ENCODE measurements around the gene TMEM130.

Gene TMEM130, protein sequence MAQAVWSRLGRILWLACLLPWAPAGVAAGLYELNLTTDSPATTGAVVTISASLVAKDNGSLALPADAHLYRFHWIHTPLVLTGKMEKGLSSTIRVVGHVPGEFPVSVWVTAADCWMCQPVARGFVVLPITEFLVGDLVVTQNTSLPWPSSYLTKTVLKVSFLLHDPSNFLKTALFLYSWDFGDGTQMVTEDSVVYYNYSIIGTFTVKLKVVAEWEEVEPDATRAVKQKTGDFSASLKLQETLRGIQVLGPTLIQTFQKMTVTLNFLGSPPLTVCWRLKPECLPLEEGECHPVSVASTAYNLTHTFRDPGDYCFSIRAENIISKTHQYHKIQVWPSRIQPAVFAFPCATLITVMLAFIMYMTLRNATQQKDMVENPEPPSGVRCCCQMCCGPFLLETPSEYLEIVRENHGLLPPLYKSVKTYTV

DNA sequence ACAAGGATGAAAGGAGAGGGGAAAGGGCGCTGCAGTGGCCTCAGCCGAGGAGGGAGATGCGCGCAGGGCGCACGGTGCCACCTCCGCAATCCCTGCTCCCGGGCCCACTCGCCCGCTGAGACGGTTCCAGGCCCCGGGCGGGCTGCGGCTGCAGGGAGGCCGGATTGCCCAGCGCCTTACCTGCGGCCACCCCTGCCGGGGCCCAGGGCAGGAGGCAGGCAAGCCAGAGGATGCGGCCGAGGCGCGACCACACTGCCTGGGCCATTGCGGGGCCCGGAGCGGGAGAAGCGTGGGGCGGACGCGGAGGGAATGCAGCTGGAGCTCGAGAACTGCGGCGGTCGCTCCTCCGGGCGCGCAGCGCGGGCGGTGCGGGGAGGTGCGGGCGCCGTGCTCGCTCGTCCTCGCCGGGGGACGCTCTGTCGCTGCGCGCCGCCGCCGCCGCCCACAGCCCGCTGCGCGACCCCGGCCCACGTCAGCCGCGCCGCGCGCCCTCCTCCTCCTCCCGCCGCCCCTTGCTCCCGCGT lies at the start of gene TMEM130:
TSS of gene TMEM130 (minus strand) at position 418 of the 524 bp plus-strand sequence. CDS start at position 265, 153 bp downstream.
- no peak for DNase-seq (ENCODE audit: low read depth)

- no peak for DNase-seq (ENCODE audit: low read depth)
Measured at GRCh38 chr7:98917331-98917730, 47.5 kb upstream of the TMEM130 start.

DNA sequence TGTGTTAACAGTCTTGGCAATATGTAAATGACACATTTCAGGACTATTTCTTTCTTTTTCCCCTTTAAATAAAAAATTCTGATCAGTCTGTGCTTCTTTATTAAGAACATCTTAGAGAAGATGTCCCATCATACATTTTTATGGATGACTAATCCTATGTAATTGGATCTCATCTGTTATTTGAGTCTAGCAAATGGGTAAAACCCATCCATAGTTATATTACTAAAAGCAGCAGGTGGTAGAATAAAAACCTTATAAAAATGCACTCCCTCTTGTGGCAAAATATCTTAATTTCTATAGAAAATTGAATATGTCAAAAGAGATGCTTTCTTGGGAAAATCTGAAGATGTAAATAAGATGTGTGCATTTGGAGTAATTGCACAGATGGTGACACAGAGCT lies 43.8 kb upstream of the TMEM130 start:
- no peak for DNase-seq (ENCODE audit: low read depth)

- DNase-seq (ENCODE audit: low read depth), result no peak
Measured at GRCh38 chr7:98913026-98913425, 43.2 kb upstream of the TMEM130 start.

DNA sequence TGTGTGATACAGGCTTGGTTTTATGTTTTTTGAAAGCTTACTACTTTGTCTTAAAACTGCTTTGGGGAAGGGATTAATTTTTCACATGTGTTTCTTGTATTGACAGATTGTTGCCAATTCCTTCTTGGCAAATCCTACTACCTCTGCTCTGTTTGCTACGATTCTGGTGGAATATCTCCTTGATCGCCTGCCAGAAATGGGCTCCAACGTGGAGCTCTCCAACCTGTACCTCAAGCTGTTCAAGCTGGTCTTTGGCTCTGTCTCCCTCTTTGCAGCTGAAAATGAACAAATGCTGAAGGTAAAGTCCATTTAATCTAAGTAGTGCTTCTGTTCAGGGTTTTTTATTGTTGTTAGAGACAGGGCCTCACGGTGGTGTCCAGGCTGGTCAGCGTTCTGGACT lies 42.1 kb upstream of the TMEM130 start:
- no peak for DNase-seq (ENCODE audit: low read depth)

- DNase-seq (ENCODE audit: low read depth), result no peak
Measured at GRCh38 chr7:98910427-98910826, 40.6 kb upstream of the TMEM130 start.

GRCh38 chr7:98909487-98909886 lies 39.7 kb upstream of the TMEM130 start:
- no peak for DNase-seq (ENCODE audit: low read depth)

DNA sequence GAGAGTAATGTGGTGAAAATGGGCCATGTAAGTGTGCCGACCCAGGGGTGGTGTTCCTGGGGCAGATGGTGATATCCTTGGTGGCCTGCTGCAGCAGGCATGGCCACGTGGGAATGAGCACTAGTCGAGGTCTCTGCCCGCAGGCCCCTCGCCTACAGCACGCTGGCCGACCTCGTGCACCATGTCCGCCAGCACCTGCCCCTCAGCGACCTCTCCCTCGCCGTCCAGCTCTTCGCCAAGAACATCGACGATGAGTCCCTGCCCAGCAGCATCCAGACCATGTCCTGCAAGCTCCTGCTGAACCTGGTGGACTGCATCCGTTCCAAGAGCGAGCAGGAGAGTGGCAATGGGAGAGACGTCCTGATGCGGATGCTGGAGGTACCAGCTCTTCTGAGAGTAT lies 38.8 kb upstream of the TMEM130 start:
- DNase-seq (ENCODE audit: low read depth), result no peak

GRCh38 chr7:98907570-98907969 lies 37.8 kb upstream of the TMEM130 start:
- DNase-seq (ENCODE audit: low read depth), result no peak

- no peak for DNase-seq (ENCODE audit: low read depth)
Measured at GRCh38 chr7:98903246-98903645, 33.4 kb upstream of the TMEM130 start.

DNA sequence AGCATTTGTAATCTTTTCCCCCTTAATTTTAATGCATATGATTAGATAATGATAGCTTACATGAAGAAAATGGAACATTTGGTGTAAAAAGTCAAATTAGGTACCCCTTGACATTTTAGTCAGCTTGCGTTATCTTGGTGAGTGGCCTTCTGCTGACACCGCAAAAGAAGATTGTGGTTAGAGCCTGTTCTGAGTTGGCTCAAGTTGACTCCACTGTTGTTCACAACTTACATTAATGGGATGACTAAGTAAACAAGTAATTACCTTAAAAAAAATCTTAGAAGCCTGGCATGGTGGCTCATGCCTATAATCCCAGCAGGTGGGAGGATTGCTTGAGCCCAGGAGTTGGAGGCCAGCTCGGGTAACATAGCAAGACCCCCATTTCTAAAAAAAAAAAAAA lies 32.7 kb upstream of the TMEM130 start:
- DNase-seq (ENCODE audit: low read depth), result no peak

DNA sequence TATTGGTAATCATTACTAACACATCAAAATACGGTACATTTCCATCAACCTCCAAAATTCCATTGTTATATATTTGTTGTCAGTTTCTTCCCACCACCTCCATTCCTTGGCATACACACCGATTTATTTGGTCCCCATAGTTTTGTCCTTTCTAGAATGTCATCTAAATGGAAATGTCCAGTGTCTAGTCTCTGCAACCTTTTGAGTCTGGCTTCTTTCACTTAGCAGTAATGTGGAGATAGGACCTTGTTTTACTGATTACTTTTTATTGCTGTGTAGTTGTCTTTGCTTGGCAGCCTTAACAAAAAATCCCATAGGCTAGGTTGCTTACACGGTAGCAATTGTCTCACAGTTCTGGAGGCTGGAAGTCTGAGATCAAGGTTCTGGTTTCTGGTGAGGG lies 31.0 kb upstream of the TMEM130 start:
- no peak for DNase-seq (ENCODE audit: low read depth)

- no peak for DNase-seq (ENCODE audit: low read depth)
Measured at GRCh38 chr7:98899816-98900215, 30.0 kb upstream of the TMEM130 start.

- no peak for DNase-seq (ENCODE audit: low read depth)
Measured at GRCh38 chr7:98892609-98893008, 22.8 kb upstream of the TMEM130 start.

GRCh38 chr7:98887038-98887437 lies 17.2 kb upstream of the TMEM130 start:
- DNase-seq (ENCODE audit: low read depth), result no peak

DNA sequence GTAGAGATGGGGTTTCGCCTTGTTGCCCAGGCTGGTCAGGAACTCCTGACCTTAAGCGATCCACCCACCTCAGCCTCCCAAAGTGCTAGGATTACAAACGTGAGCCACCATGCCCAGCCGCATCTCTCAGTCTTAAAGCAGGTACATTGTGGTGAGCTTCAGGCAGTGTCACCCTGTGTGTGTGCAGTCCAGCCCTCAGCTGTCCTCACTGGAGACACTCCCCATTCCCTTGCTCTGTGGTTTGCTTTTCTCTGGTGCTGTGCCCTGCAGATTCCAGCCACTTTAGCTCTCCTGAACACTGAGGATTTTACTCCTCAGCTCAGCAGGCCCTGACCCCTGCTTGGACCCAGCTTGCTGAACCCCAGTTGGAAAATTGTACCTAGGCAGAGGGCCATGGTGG lies 14.6 kb upstream of the TMEM130 start:
- no peak for DNase-seq (ENCODE audit: low read depth)

- no peak for DNase-seq (ENCODE audit: low read depth)
Measured at GRCh38 chr7:98881561-98882315, 11.9 kb upstream of the TMEM130 start.

GRCh38 chr7:98880485-98880884 lies 10.7 kb upstream of the TMEM130 start:
- no peak for DNase-seq (ENCODE audit: low read depth)

- no peak for DNase-seq (ENCODE audit: low read depth)
Measured at GRCh38 chr7:98879979-98880315, 10.1 kb upstream of the TMEM130 start.

GRCh38 chr7:98879198-98879978 lies 9.6 kb upstream of the TMEM130 start:
- DNase-seq (ENCODE audit: low read depth), result no peak

GRCh38 chr7:98878365-98879197 lies 8.8 kb upstream of the TMEM130 start, which contains the start of gene TRRAP:
Gene TRRAP (plus strand): TSS chr7:98878532. CDS start chr7:98881151, 2,619 bp downstream.
- DNase-seq (ENCODE audit: low read depth), result peak; percentile 44
